Fibroblast of mammary gland (primary cell): ENCODE data around the gene SYNDIG1.

Experiments used
- DNase-seq: peaks from one replicate; pipeline ENCODE4 v3.0.0-alpha.2; 2010; ENCODE audit warnings: low read depth
- H3K4me3 ChIP-seq: 2 replicates; pipeline ENCODE4 v1.5.1; 2011; ENCODE audit warnings: low read depth, mild to moderate bottlenecking, low read length, moderate library complexity; ENCODE audit not compliant: control insufficient read depth
- TF ChIP-seq, protein P1 (sequence below): conservative IDR thresholded peaks from 2 replicates; pipeline ENCODE4 v1.5.1; 2011; ENCODE audit warnings: low read depth, low read length, inconsistent platforms; ENCODE audit not compliant: control insufficient read depth, insufficient read depth

Gene SYNDIG1

DNA sequence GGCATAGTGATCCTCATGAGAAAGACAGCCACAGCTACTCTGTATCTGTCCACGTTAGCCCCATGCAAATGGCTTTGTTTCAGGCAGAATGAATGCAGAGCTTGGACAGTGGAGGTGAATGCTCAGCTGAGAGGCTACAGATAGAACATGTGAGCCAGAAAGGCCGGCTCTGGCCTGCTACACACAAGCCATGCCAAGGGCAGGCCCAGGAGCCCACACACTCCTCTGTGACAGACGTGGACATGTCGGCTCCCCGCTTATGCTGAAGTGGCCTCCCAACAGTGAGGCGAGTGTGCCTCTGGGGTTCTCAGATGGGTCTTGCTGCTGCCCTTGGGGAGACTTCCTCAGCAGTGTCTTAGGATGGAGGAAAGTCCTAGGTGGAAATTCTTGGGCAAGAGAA is 159.6 kb downstream of the SYNDIG1 start:
- DNase-seq, result no peak
- TF ChIP-seq, protein P1, sequence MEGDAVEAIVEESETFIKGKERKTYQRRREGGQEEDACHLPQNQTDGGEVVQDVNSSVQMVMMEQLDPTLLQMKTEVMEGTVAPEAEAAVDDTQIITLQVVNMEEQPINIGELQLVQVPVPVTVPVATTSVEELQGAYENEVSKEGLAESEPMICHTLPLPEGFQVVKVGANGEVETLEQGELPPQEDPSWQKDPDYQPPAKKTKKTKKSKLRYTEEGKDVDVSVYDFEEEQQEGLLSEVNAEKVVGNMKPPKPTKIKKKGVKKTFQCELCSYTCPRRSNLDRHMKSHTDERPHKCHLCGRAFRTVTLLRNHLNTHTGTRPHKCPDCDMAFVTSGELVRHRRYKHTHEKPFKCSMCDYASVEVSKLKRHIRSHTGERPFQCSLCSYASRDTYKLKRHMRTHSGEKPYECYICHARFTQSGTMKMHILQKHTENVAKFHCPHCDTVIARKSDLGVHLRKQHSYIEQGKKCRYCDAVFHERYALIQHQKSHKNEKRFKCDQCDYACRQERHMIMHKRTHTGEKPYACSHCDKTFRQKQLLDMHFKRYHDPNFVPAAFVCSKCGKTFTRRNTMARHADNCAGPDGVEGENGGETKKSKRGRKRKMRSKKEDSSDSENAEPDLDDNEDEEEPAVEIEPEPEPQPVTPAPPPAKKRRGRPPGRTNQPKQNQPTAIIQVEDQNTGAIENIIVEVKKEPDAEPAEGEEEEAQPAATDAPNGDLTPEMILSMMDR, result no peak
- no peak overlapping the region for H3K4me3 ChIP-seq

DNA sequence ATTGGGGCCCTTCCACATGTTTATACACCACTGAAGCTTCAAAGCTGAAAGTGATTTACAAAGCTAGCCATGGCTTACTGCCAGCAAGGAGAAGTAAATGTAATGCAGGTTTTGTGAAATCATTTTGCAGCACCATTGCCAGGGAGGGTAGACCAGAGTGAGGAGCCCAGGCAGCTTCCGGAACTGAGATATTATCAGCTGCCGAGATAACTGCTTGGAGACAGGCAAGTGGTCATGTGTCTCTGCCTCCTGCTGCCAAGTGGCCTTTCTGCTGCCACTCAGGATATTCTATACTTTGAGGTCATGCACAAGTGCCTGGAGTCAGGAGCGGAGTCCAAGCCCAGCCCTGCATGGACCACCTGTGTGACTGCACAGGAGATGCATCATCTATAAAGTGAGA is 160.2 kb downstream of the SYNDIG1 start:
- TF ChIP-seq, protein P1, result no peak
- no peak overlapping the region for H3K4me3 ChIP-seq
- no peak for DNase-seq

DNA sequence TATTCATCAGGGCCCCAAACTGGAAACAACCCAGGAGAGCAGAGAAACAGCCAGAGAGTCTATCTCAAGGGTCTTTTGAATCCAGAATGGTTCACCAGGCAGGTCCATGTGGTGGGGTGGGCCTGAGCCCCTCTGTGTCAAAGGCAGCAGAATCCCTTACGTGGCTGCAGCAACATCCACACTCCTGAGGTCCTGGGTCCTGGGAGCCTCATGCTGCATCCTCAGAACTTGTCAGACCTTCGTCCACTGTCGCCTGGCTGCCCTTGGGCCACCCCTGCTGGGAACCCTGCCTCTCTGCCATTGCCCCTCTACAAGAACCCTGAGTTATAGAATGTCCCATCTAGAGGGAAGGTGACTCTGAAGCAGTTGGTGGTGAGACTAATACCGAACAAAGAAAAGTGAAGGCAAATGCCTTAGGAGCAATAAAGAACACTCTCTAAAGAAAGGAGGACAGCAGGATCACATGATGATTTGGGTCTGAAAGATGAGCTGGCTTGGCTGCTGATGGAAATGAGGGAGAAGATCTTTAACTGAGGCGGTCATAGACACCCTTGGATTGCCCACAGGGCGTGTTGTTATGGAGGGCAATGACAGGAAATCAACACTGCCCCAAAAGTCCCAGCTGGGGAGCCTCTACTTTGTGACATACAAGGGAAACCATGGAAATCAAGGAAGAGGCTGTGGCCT is 161.2 kb downstream of the SYNDIG1 start:
- no peak overlapping the region for H3K4me3 ChIP-seq
- TF ChIP-seq, protein P1, result no peak
- DNase-seq, result no peak

DNA sequence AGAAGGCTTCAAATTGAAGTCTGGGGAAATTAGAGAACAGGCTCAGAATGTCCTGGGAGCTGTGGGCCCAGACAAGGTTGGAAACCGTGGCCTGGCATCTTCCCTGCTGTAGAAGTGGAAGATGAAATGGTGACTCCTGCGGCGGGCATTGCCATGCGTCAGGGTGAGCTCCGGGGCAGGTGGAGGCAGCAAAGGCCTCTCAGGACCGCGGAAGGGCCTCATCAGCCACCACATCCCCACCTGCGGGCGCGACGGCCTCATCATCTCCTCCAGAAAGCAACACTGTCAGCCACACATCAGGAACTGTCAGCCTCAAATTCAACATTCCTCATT is 161.7 kb downstream of the SYNDIG1 start:
- no peak for DNase-seq
- H3K4me3 ChIP-seq, result no peak overlapping the region
- TF ChIP-seq, protein P1, result no peak

DNA sequence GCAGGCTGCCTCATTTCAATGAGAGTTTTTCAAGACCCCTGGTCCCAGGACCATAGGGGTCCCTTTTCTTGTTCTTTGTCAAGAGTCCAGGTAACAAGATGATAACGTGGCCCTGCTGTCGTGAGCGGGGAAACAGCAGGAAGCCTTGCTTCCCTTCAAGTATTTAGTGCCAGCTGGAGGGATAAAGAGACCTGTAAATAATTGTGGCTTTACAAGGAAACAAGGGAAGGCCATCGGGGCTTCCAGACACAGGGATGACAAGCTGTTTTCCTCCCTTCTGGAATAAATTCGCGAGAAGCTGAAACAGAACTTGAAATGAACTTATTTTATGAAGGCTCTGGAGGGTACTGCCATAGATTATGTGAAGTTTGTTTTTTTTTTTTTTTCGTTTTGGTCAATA is 163.2 kb downstream of the SYNDIG1 start:
- TF ChIP-seq, protein P1, result no peak
- DNase-seq, result no peak
- no peak overlapping the region for H3K4me3 ChIP-seq

DNA sequence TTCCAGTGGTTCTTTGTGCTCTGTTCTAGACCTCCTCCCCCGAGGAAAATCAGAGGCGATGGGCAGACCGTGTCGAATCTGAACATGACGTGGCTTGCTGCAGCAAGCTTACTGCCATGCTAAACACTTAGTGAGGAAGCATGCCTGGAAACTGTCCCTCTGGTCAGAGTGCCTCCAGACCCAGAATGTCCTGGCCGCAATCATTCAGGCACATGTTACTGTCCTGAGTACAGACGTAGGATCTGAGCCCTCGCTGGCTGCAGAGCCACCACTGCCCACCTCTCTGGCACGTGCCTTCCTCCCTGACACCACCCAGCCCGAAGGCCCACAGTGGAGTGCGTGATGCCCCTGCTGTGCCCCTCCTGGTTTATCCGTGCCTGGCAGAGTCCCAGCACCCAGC is 163.6 kb downstream of the SYNDIG1 start:
- H3K4me3 ChIP-seq, result no peak overlapping the region
- TF ChIP-seq, protein P1, result no peak
- no peak for DNase-seq

DNA sequence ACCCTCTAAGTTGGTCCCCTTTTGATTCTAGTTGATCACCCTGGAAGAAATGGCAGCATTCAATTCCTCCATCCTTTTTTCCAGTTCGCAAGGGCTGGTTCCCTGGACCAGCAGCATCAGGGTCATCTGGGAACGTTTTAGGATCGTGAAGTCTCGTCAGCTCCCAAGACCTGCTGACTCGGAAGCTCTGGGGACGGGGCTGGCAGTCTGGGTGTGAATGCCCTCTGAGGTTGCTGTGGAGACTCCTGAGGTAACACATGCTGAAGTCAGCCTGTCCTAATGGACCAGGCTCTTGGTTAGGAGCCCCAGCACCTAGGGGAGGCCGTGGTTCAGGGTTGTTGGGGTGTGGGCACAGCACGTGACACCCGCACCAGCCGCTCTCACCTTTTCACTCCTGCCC is 164.1 kb downstream of the SYNDIG1 start:
- DNase-seq, result no peak
- TF ChIP-seq, protein P1, result no peak
- no peak overlapping the region for H3K4me3 ChIP-seq
